ENCODE data around the gene ARGLU1.

- TF ChIP-seq, protein P1, sequence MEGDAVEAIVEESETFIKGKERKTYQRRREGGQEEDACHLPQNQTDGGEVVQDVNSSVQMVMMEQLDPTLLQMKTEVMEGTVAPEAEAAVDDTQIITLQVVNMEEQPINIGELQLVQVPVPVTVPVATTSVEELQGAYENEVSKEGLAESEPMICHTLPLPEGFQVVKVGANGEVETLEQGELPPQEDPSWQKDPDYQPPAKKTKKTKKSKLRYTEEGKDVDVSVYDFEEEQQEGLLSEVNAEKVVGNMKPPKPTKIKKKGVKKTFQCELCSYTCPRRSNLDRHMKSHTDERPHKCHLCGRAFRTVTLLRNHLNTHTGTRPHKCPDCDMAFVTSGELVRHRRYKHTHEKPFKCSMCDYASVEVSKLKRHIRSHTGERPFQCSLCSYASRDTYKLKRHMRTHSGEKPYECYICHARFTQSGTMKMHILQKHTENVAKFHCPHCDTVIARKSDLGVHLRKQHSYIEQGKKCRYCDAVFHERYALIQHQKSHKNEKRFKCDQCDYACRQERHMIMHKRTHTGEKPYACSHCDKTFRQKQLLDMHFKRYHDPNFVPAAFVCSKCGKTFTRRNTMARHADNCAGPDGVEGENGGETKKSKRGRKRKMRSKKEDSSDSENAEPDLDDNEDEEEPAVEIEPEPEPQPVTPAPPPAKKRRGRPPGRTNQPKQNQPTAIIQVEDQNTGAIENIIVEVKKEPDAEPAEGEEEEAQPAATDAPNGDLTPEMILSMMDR (IDR thresholded peaks at IDR 0.05) = no peak
- no peak for TF ChIP-seq ZFX (IDR thresholded peaks at IDR 0.05; ENCODE audit: borderline replicate concordance)
Measured at GRCh38 chr13:106527445-106527801, 40.5 kb downstream of the ARGLU1 start.

All from 22Rv1 (cell line).